RWPE1 (cell line): ENCODE data around the gene SUMF1.

Source experiments
- CTCF ChIA-PET: fragments of 350-600 bp; sonication (Branson Sonifier 250); formaldehyde crosslinking; extraction: SDS; loops from one replicate; lab custom pipeline; 2021; lab: Yijun Ruan, JAX
- POLR2A ChIA-PET: fragments of 400-600 bp; formaldehyde crosslinking; extraction: SDS; loops from one replicate; lab custom pipeline; 2020; ENCODE audit warnings: antibody characterized with exemption; ENCODE audit not compliant: low non-redundant PET; lab: Yijun Ruan, JAX
- DNase-seq: peaks from one replicate; pipeline ENCODE4 v3.0.0; 2012; ENCODE audit warnings: low spot score
- H3K27ac ChIP-seq: fragments of 450-650 bp; 2 replicates; pipeline ENCODE4 v1.5.1; 2017
- TF ChIP-seq, protein P1 (sequence below): fragments of 450-650 bp; conservative IDR thresholded peaks from 2 replicates; pipeline ENCODE4 v1.5.1; 2017; ENCODE audit warnings: low read depth, mild to moderate bottlenecking

SUMF1 gene

GRCh38 chr3:4409415-4409814 is 57.7 kb downstream of the SUMF1 start:
- DNase-seq = no peak
- ChIA-PET CTCF (no interaction called here), POLR2A (no interaction called here)
- TF ChIP-seq, protein P1, sequence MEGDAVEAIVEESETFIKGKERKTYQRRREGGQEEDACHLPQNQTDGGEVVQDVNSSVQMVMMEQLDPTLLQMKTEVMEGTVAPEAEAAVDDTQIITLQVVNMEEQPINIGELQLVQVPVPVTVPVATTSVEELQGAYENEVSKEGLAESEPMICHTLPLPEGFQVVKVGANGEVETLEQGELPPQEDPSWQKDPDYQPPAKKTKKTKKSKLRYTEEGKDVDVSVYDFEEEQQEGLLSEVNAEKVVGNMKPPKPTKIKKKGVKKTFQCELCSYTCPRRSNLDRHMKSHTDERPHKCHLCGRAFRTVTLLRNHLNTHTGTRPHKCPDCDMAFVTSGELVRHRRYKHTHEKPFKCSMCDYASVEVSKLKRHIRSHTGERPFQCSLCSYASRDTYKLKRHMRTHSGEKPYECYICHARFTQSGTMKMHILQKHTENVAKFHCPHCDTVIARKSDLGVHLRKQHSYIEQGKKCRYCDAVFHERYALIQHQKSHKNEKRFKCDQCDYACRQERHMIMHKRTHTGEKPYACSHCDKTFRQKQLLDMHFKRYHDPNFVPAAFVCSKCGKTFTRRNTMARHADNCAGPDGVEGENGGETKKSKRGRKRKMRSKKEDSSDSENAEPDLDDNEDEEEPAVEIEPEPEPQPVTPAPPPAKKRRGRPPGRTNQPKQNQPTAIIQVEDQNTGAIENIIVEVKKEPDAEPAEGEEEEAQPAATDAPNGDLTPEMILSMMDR = no peak
- no peak overlapping the region for H3K27ac ChIP-seq

GRCh38 chr3:4408958-4409357 is 58.1 kb downstream of the SUMF1 start:
- no peak for DNase-seq
- CTCF ChIA-PET = no interaction called here
- TF ChIP-seq, protein P1 = no peak
- no peak overlapping the region for H3K27ac ChIP-seq
- POLR2A ChIA-PET = no interaction called here

GRCh38 chr3:4407941-4408340 is 59.1 kb downstream of the SUMF1 start:
- CTCF ChIA-PET = no interaction called here
- no peak overlapping the region for H3K27ac ChIP-seq
- TF ChIP-seq, protein P1 = no peak
- DNase-seq = no peak
- POLR2A ChIA-PET = no interaction called here

DNA sequence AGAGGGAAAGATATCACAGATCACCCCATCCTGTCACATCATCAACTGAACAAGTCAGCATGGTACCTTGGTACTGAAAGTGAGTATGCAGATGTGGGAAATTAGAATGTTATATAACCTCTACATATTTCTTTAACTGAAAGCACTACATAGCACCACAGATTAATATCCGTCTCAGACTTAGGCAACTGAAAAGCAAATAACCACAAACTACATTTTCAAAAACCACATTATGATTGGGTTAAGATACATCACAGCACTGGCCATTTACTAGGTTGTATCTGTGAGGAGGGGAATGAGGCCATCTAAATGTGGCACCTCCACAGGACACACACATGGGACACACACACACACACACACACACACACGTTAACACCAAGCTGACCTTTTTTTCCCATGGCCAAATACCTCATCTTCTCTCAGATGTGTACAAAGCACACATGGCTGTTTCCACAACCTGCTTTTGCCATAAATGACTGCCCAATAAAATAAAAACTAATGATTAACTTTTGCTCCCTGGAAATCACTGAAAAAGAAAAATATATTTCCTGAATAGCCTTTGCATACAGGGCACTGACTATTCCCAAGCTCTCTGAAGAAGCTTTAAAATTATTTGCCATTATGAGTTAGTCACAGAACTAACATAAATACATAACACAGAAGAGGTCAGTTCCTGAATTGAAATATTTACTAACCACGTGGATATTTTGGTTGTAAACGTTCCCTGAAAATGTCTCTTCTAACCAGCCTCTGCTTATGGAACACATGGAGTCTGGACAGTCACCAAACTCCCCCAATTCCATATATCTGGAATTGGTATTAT is 60.1 kb downstream of the SUMF1 start:
- H3K27ac ChIP-seq = no peak overlapping the region
- POLR2A ChIA-PET = no interaction called here
- no peak for DNase-seq
- CTCF ChIA-PET = no interaction called here
- TF ChIP-seq, protein P1 = no peak

GRCh38 chr3:4404881-4405280 is 62.2 kb downstream of the SUMF1 start:
- ChIA-PET POLR2A (no interaction called here), CTCF (no interaction called here)
- no peak overlapping the region for H3K27ac ChIP-seq
- DNase-seq = no peak
- TF ChIP-seq, protein P1 = no peak

GRCh38 chr3:4401441-4401840 is 65.6 kb downstream of the SUMF1 start:
- DNase-seq = no peak
- no peak overlapping the region for H3K27ac ChIP-seq
- POLR2A ChIA-PET = no interaction called here
- CTCF ChIA-PET = no interaction called here
- TF ChIP-seq, protein P1 = no peak
